Retinal pigment epithelial cell (primary cell): ENCODE results near the gene NRM.

Experiments used
- DNase-seq: peaks from one replicate; pipeline ENCODE4 v3.0.0-alpha.2; 2010; ENCODE audit warnings: low read depth
- H3K4me3 ChIP-seq: 2 replicates; pipeline ENCODE4 v1.5.1; 2011; ENCODE audit warnings: mild to moderate bottlenecking, low read length, control low read depth, moderate library complexity
- TF ChIP-seq, protein P1 (sequence below): conservative IDR thresholded peaks from 2 replicates; pipeline ENCODE4 v1.5.1; 2011; ENCODE audit warnings: low read depth, low read length, control low read depth, inconsistent platforms

Gene NRM

DNA sequence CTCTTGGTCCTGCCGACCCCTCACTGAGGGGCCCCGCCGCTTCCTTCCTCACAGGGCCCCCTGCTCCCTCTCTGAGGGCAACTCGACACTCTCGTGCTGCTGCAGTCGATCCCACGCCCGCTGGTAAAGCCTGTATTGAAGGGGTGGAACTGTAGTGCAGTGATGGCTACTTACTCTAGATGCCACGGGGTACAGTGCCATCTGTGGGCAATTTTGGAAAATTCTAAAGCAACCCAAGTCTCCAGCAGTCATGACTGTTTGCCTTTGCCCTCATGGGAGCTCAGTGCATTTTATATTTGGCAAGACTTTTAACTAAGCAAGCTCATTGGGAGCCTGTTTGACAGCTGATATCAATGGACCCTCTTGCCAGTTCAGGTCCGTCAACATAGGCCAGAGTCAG is 50.3 kb downstream of the NRM start:
- H3K4me3 ChIP-seq = no peak overlapping the region
- TF ChIP-seq, protein P1, sequence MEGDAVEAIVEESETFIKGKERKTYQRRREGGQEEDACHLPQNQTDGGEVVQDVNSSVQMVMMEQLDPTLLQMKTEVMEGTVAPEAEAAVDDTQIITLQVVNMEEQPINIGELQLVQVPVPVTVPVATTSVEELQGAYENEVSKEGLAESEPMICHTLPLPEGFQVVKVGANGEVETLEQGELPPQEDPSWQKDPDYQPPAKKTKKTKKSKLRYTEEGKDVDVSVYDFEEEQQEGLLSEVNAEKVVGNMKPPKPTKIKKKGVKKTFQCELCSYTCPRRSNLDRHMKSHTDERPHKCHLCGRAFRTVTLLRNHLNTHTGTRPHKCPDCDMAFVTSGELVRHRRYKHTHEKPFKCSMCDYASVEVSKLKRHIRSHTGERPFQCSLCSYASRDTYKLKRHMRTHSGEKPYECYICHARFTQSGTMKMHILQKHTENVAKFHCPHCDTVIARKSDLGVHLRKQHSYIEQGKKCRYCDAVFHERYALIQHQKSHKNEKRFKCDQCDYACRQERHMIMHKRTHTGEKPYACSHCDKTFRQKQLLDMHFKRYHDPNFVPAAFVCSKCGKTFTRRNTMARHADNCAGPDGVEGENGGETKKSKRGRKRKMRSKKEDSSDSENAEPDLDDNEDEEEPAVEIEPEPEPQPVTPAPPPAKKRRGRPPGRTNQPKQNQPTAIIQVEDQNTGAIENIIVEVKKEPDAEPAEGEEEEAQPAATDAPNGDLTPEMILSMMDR = no peak
- no peak for DNase-seq
